H1 (cell line): Measurements from ENCODE around the gene DLG5. TPM values are rescaled to one million over a fixed set of nuclear protein-coding genes. Genes with fewer than 3 reads are reported as not detected.

ENCODE experiments used
- CTCF ChIA-PET: fragments of 300-600 bp; sonication (Branson Sonifier 250); formaldehyde crosslinking; loops from one replicate; lab custom pipeline; 2021; ENCODE audit not compliant: partially characterized antibody; lab: Charles Lee
- POLR2A ChIA-PET: fragments of 300-600 bp; sonication (Branson Sonifier 250); formaldehyde crosslinking; loops from one replicate; lab custom pipeline; 2021; ENCODE audit warnings: inconsistent platforms; ENCODE audit not compliant: partially characterized antibody; lab: Charles Lee
- DNase-seq, 2 experiments: peaks; one replicate each; pipeline versions ENCODE4 v3.0.0 to v3.0.0-alpha.2; 2010 to 2022; ENCODE audit warnings: low spot score in 2 of 2, low read depth in 1 of 2, mixed read lengths in 1 of 2
- FAIRE-seq: peaks from 2 replicates; lab custom pipeline; 2011; peaks lifted over from hg19 to GRCh38; lab: Jason Lieb, UNC
- H2AFZ ChIP-seq: 2 replicates; pipeline ENCODE4 v1.8.1; 2012; ENCODE audit warnings: low read length, inconsistent platforms
- H2AK5ac ChIP-seq: 2 replicates; pipeline ENCODE4 v1.6.1; 2013; ENCODE audit warnings: low read depth, low read length
- H2BK120ac ChIP-seq: replicated peaks from 2 replicates; pipeline ENCODE3; 2013; ENCODE audit warnings: low read depth, low read length, inconsistent platforms
- H2BK12ac ChIP-seq: 2 replicates; pipeline ENCODE4 v1.6.1; 2013; ENCODE audit warnings: low read depth, low read length
- H2BK15ac ChIP-seq: 2 replicates; pipeline ENCODE4 v1.6.1; 2013; ENCODE audit warnings: low read length
- H2BK20ac ChIP-seq: 2 replicates; pipeline ENCODE4 v1.6.1; 2013; ENCODE audit warnings: low read length
- H2BK5ac ChIP-seq: 2 replicates; pipeline ENCODE4 v1.6.1; 2013; ENCODE audit warnings: low read depth, low read length
- H3K14ac ChIP-seq: 2 replicates; pipeline ENCODE4 v1.6.1; 2013; ENCODE audit warnings: inconsistent platforms; ENCODE audit not compliant: insufficient read length
- H3K18ac ChIP-seq: 2 replicates; pipeline ENCODE4 v1.6.1; 2013; ENCODE audit warnings: low read length; ENCODE audit errors: extremely low read depth
- H3K23ac ChIP-seq: 2 replicates; pipeline ENCODE4 v1.6.1; 2013; ENCODE audit warnings: inconsistent platforms; ENCODE audit not compliant: insufficient read length
- H3K23me2 ChIP-seq: 2 replicates; pipeline ENCODE4 v1.6.1; 2013; ENCODE audit warnings: low read depth, low read length
- H3K27ac ChIP-seq: 2 replicates; pipeline ENCODE4 v1.6.1; 2011; ENCODE audit warnings: low read depth, low read length, inconsistent platforms
- H3K27me3 ChIP-seq, 4 experiments: replicated peaks in 1 of 4; 1 replicate in 1 of 4; 2 replicates in 3 of 4; pipeline versions ENCODE4 v1.6.1 to v1.8.1; 2011 to 2013; ENCODE audit warnings: low read length in 3 of 4, mild to moderate bottlenecking in 3 of 4, inconsistent platforms in 2 of 4, mixed read lengths in 2 of 4, moderate library complexity in 1 of 4; ENCODE audit not compliant: control insufficient read depth in 3 of 4, insufficient read depth in 3 of 4; ENCODE audit errors: extremely low read depth in 1 of 4
- H3K36me3 ChIP-seq, 4 experiments: 2 replicates each; pipeline versions ENCODE4 v1.6.1 to v1.8.1; 2011 to 2013; ENCODE audit warnings: mild to moderate bottlenecking in 4 of 4, low read length in 3 of 4, moderate library complexity in 2 of 4, control low read depth in 1 of 4, inconsistent platforms in 1 of 4; ENCODE audit not compliant: insufficient read depth in 4 of 4, control insufficient read depth in 2 of 4
- H3K4ac ChIP-seq: replicated peaks from 2 replicates; pipeline ENCODE3; 2013; ENCODE audit warnings: low read length, low read depth, mixed read lengths, inconsistent platforms; ENCODE audit not compliant: insufficient read length
- H3K4me1 ChIP-seq, 4 experiments: replicated peaks in 1 of 4; 1 replicate in 1 of 4; 2 replicates in 3 of 4; pipeline versions ENCODE4 v1.6.1 to v1.8.1; 2011 to 2013; ENCODE audit warnings: low read length in 3 of 4, inconsistent platforms in 2 of 4, mixed read lengths in 1 of 4; ENCODE audit not compliant: insufficient read depth in 4 of 4, control insufficient read depth in 3 of 4
- H3K4me2 ChIP-seq, 2 experiments: 2 replicates each; pipeline versions ENCODE4 v1.6.1 to v1.8.1; 2011 to 2013; ENCODE audit warnings: low read depth in 2 of 2, low read length in 2 of 2, control low read depth in 1 of 2, inconsistent platforms in 1 of 2, mild to moderate bottlenecking in 1 of 2; ENCODE audit not compliant: insufficient read depth in 1 of 2
- H3K4me3 ChIP-seq, 4 experiments: fragments of 200-600, 300-600 bp in 1 of 4; sonication (generic), shearing (Covaris generic), sonication (Bioruptor Twin) in 1 of 4; 2 replicates each; pipeline versions ENCODE4 v1.5.1 to v1.8.1; 2011 to 2016; ENCODE audit warnings: low read length in 4 of 4, low read depth in 3 of 4, control low read depth in 2 of 4, inconsistent platforms in 2 of 4, mild to moderate bottlenecking in 2 of 4, mixed read lengths in 1 of 4, moderate library complexity in 1 of 4; ENCODE audit not compliant: insufficient read depth in 2 of 4; ENCODE audit errors: extremely low read depth in 1 of 4
- H3K56ac ChIP-seq: replicated peaks from 2 replicates; pipeline ENCODE3; 2013; ENCODE audit warnings: low read depth, mild to moderate bottlenecking, mixed read lengths, low read length, inconsistent platforms; ENCODE audit not compliant: insufficient read length
- H3K79me1 ChIP-seq: 2 replicates; pipeline ENCODE4 v1.6.1; 2013; ENCODE audit warnings: low read depth, low read length, control low read depth
- H3K79me2 ChIP-seq, 2 experiments: 2 replicates each; pipeline versions ENCODE4 v1.6.1 to v1.8.1; 2012 to 2013; ENCODE audit warnings: low read length in 2 of 2, mild to moderate bottlenecking in 2 of 2, inconsistent platforms in 1 of 2; ENCODE audit not compliant: insufficient read depth in 2 of 2, control insufficient read depth in 1 of 2
- H3K9ac ChIP-seq, 4 experiments: replicated peaks in 1 of 4; 1 replicate in 1 of 4; 2 replicates in 3 of 4; pipeline versions ENCODE4 v1.6.1 to v1.8.1; 2011 to 2013; ENCODE audit warnings: low read depth in 3 of 4, low read length in 3 of 4, control low read depth in 2 of 4, mild to moderate bottlenecking in 2 of 4, moderate library complexity in 2 of 4, inconsistent platforms in 1 of 4; ENCODE audit errors: extremely low read depth in 1 of 4
- H3K9me3 ChIP-seq, 2 experiments: 2 replicates each; pipeline versions ENCODE4 v1.6.1 to v1.8.1; 2012 to 2013; ENCODE audit warnings: mild to moderate bottlenecking in 2 of 2, moderate library complexity in 2 of 2, control low read depth in 1 of 2, inconsistent platforms in 1 of 2, low read depth in 1 of 2, low read length in 1 of 2, mixed read lengths in 1 of 2; ENCODE audit not compliant: insufficient read depth in 2 of 2
- H4K20me1 ChIP-seq, 2 experiments: replicated peaks in 1 of 2; 2 replicates each; pipeline versions ENCODE3 to v1.8.1; 2011 to 2013; ENCODE audit warnings: inconsistent platforms in 2 of 2, low read length in 2 of 2, mild to moderate bottlenecking in 1 of 2; ENCODE audit not compliant: insufficient read depth in 2 of 2, control insufficient read depth in 1 of 2
- H4K5ac ChIP-seq: 2 replicates; pipeline ENCODE4 v1.6.1; 2013; ENCODE audit warnings: low read length, low read depth, mixed read lengths, inconsistent platforms; ENCODE audit not compliant: insufficient read length
- H4K8ac ChIP-seq: 2 replicates; pipeline ENCODE4 v1.8.0; 2013; ENCODE audit warnings: mild to moderate bottlenecking, moderate library complexity, low read length, inconsistent platforms; ENCODE audit not compliant: insufficient read depth; ENCODE audit errors: extremely low read depth
- H4K91ac ChIP-seq: replicated peaks from 2 replicates; pipeline ENCODE3; 2013; ENCODE audit warnings: low read length, mixed read lengths, inconsistent platforms; ENCODE audit not compliant: insufficient read length
- BRCA1 ChIP-seq: IDR thresholded peaks from 2 replicates; pipeline ENCODE4 v1.6.1; 2012; ENCODE audit warnings: low read depth, low read length, improper control_type of control experiment
- CTBP2 ChIP-seq: IDR thresholded peaks from 2 replicates; pipeline ENCODE4 v1.7.0; 2011; ENCODE audit warnings: borderline replicate concordance, mild to moderate bottlenecking, moderate library complexity, mixed read lengths, low read length; ENCODE audit not compliant: insufficient read depth, insufficient read length
- HDAC2 ChIP-seq, 2 experiments: fragments of 300-600 bp in 1 of 2; sonication (generic) in 1 of 2; IDR thresholded peaks; 2 replicates each; pipeline ENCODE4 v1.6.1; 2011 to 2012; ENCODE audit warnings: low read depth in 2 of 2, low read length in 2 of 2, mild to moderate bottlenecking in 2 of 2, moderate library complexity in 2 of 2, borderline replicate concordance in 1 of 2, inconsistent platforms in 1 of 2
- MAFK ChIP-seq: IDR thresholded peaks from 2 replicates; pipeline ENCODE4 v1.6.1; 2012; ENCODE audit warnings: low read depth, mild to moderate bottlenecking, improper control_type of control experiment, low read length
- WGBS, 2 experiments: shearing (Covaris generic) in 1 of 2; methylation state at CpG; one replicate each; pipeline versions ENCODE4 v1.1.6 to v1.1.7; 2013 to 2015; ENCODE audit warnings: low lambda C conversion rate in 2 of 2, mixed read lengths in 2 of 2, inconsistent platforms in 1 of 2, low coverage in 1 of 2, missing lambda C conversion rate in 1 of 2; ENCODE audit not compliant: insufficient replicate concordance in 2 of 2, insufficient coverage in 1 of 2, insufficient read length in 1 of 2; ENCODE audit errors: extremely low coverage in 1 of 2, missing lambda C conversion rate in 1 of 2; 5-methylcytosine and 5-hydroxymethylcytosine counted together
- polyA plus RNA-seq, 7 experiments: library from polyadenylated mRNA; depleted of rRNA in 3 of 7; stranded (reverse) in 5 of 7; unstranded in 2 of 7; fragments of >200 nt in 5 of 7; fragments of 200-250 nt in 2 of 7; gene quantifications; 1 replicate in 5 of 7; 2 replicates in 1 of 7; 4 replicates in 1 of 7; pipeline versions ENCODE4 v1.2.1 to v1.2.3, GENCODE V29; 2011 to 2013; ENCODE audit warnings: missing spikeins in 2 of 7, mixed read lengths in 2 of 7
- total RNA-seq: library from RNA; stranded (reverse); fragmentation: NEBNext Ultra II Directional; extraction: Animal tissue kit (Norgen Biotek cat#: 25700); gene quantifications from 2 replicates; pipeline ENCODE4 v1.2.1, GENCODE V29; 2021

The DLG5 gene
- total and polyA plus RNA-seq, 2 of the 8 experiments (the other 6 are each of a cell fraction or from before 2014, with no cell fraction given): 15.6 to 71.4 TPM

DNA sequence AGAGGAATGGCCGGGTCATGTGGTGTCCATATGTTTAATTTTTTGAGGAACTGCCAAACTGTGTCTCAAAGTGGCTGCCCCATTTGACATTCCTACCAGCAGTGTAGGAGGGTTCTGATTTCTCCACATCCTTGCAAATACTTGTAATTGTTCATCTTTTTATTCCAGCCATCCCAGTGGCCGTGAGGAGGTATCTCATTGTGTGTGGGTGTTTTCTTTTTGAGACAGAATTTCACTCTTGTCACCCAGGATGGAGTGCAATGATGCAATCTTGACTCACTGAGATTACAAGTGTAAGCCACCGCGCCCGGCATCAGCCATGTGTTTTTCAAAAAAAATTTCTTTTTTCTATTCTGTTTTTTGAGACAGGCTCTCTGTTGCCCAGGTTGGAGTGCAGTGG, 38.7 kb upstream of the DLG5 start:
- no peaks in the 10 kb centered on the region for H3K79me1 ChIP-seq
- no peak overlapping the region for H3K14ac ChIP-seq
- CTCF ChIA-PET: interaction anchor here (1.3 kb wide), 1 partner anchor 9 kb away, joined by 3 read pairs; no protein-coding TSS in a partner anchor
- H3K27ac ChIP-seq: no peak overlapping the region
- H3K4me3 ChIP-seq: no peak overlapping the region
- TF ChIP-seq CTBP2 (no peak), MAFK (no peak), BRCA1 (no peak), HDAC2 (IDR thresholded peaks at IDR 0.05; ENCODE audit: borderline replicate concordance in 1 of 2, low read depth in 2 of 2, low read length in 2 of 2) (no peak)
- H2BK15ac ChIP-seq: no peak overlapping the region
- no peak overlapping the region for H2AFZ ChIP-seq
- no peak overlapping the region for H3K4me2 ChIP-seq
- no peak overlapping the region for H3K23ac ChIP-seq
- H2BK120ac ChIP-seq: no peak overlapping the region
- no peaks in the 10 kb centered on the region for H3K79me2 ChIP-seq
- no peak overlapping the region for H4K8ac ChIP-seq
- no peak overlapping the region for H3K4ac ChIP-seq
- no peaks in the 10 kb centered on the region for H3K36me3 ChIP-seq
- peaks cover 0 to 6% (median 0%) of the 10 kb centered on the region in 4 experiments; a peak in 1 of 7 replicates for H3K4me1 ChIP-seq
- no peaks in the 10 kb centered on the region for H3K27me3 ChIP-seq
- no peak overlapping the region for H3K18ac ChIP-seq
- no peak for DNase-seq
- no peaks in the 10 kb centered on the region for H4K20me1 ChIP-seq
- 84% methylated on average over 5 of the region's 5 CpGs; no CpG with 5 or more reads in 1 of the 2 experiments for WGBS, 2 experiments
- no peak overlapping the region for H2AK5ac ChIP-seq
- no peak overlapping the region for H3K56ac ChIP-seq
- H3K9ac ChIP-seq: no peak overlapping the region
- FAIRE-seq: no peak
- no peak overlapping the region for H2BK5ac ChIP-seq
- H4K91ac ChIP-seq: no peak overlapping the region
- POLR2A ChIA-PET: interaction anchor here (1.3 to 1.6 kb wide), 2 partner anchors 15 to 38 kb away, joined by 3 read pairs; no protein-coding TSS in a partner anchor
- H4K5ac ChIP-seq: no peak overlapping the region
- no peaks in the 10 kb centered on the region for H3K23me2 ChIP-seq
- H3K9me3 ChIP-seq: peaks cover 11% of the 10 kb centered on the region in 2 experiments
- H2BK20ac ChIP-seq: no peak overlapping the region
- H2BK12ac ChIP-seq: no peak overlapping the region
